ENCODE data around the gene ANKRD37. TPM values are rescaled to one million over a fixed set of nuclear protein-coding genes. Genes with fewer than 3 reads are reported as not detected.

ANKRD37 gene
- total RNA-seq, 2 donors from 2014 or later: 5.5 to 13.8 TPM

DNA sequence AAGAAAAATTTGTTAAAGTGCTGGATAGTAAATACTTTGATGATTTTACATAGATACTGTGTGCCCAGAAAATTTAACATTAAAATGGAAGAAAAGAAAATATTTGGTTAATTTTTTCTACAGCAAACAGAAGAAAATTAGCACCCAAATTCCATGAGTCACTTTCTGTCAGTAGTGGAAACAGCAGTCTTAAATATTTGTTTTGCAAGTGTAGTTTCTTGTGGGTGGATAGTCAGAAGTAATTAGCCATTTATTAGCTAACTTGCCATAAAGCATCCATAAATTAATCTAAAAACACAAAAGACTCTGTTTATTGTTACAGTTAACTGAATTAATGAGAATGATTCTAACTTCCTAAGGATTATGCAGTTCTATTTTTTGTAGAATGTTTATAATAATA is 38.8 kb downstream of the ANKRD37 start:
- no peak for DNase-seq (ENCODE audit: low spot score)
- TF ChIP-seq, protein P1, sequence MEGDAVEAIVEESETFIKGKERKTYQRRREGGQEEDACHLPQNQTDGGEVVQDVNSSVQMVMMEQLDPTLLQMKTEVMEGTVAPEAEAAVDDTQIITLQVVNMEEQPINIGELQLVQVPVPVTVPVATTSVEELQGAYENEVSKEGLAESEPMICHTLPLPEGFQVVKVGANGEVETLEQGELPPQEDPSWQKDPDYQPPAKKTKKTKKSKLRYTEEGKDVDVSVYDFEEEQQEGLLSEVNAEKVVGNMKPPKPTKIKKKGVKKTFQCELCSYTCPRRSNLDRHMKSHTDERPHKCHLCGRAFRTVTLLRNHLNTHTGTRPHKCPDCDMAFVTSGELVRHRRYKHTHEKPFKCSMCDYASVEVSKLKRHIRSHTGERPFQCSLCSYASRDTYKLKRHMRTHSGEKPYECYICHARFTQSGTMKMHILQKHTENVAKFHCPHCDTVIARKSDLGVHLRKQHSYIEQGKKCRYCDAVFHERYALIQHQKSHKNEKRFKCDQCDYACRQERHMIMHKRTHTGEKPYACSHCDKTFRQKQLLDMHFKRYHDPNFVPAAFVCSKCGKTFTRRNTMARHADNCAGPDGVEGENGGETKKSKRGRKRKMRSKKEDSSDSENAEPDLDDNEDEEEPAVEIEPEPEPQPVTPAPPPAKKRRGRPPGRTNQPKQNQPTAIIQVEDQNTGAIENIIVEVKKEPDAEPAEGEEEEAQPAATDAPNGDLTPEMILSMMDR (IDR thresholded peaks at IDR 0.05): no peak
- Histone ChIP-seq H3K9me3 (no peaks in the 10 kb centered on the region), H3K4me3 (no peak overlapping the region), H3K4me1 (no peaks in the 10 kb centered on the region), H3K27ac (no peak overlapping the region), H3K27me3 (no peaks in the 10 kb centered on the region), H3K36me3 (no peaks in the 10 kb centered on the region)

DNA sequence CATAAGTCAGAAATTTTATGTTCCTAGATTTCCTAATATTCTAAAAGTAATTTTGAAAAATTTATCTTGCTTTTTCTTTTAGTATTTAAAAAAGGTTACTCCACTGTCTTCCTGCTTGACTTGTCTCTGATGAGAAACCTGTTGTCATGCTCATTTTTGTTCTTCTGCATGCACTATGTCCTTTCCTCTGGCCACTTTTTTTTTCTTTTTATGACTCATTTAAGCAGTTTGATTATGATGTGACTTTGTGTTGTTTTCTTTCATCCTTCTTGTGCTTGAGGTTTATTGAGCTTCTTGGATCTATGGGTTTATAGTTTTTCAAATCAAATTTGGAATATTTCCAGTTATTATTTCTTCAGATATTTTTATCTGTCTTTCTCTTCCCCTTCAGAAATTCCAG is 41.2 kb downstream of the ANKRD37 start:
- TF ChIP-seq, protein P1 (IDR thresholded peaks at IDR 0.05): no peak
- H3K9me3 ChIP-seq: no peaks in the 10 kb centered on the region
- no peak for DNase-seq (ENCODE audit: low spot score)
- no peaks in the 10 kb centered on the region for H3K4me1 ChIP-seq
- H3K4me3 ChIP-seq: no peak overlapping the region
- no peaks in the 10 kb centered on the region for H3K27me3 ChIP-seq
- no peaks in the 10 kb centered on the region for H3K36me3 ChIP-seq
- H3K27ac ChIP-seq: no peak overlapping the region

DNA sequence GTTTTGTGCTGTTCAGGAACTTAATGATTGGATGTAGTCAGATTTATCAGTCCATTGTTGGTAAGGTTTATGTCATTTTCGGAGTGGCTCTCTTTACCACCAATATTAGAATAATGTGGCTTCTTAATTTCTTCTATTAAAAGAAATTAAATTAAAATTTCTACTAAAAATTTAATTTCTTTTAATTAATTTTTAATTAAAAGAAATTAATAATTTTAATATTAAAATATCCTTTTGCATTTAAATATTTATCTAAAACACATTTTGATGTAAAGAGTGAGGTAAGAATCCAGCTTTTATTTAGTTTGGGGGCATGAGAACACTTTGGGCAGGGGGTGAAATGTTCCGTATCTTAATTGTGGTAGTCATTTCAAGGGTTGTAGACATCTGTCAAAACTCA is 44.8 kb downstream of the ANKRD37 start:
- Histone ChIP-seq H3K27me3 (no peaks in the 10 kb centered on the region), H3K27ac (no peak overlapping the region), H3K4me1 (no peaks in the 10 kb centered on the region), H3K9me3 (no peaks in the 10 kb centered on the region), H3K4me3 (no peak overlapping the region), H3K36me3 (no peaks in the 10 kb centered on the region)
- no peak for DNase-seq (ENCODE audit: low spot score)
- TF ChIP-seq, protein P1 (IDR thresholded peaks at IDR 0.05): no peak

DNA sequence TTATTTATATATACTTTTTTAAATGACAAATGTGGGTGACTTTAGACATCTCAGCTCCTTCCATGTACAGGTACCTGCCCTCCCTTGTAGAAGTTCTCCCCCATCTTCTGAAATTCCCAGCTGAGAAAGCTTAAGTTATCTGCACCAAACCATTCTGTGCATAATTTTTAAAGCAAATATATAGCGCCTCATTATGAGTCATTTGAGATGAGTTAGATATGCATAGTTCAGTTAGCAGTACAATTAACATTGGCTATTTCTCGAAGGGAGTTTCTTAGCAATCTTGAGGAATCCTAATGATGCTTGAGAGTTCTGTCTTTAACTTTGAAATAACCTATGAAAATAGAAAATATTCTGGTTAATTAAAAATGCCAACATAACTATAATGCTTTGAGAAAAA is 48.6 kb downstream of the ANKRD37 start:
- Histone ChIP-seq H3K36me3 (no peaks in the 10 kb centered on the region), H3K4me1 (no peaks in the 10 kb centered on the region), H3K4me3 (no peak overlapping the region), H3K27me3 (no peaks in the 10 kb centered on the region), H3K9me3 (no peaks in the 10 kb centered on the region), H3K27ac (no peak overlapping the region)
- no peak for DNase-seq (ENCODE audit: low spot score)
- TF ChIP-seq, protein P1 (IDR thresholded peaks at IDR 0.05): no peak

Other genes with a start within 250 kb of the ANKRD37 start
- 10 to 100 TPM; 14.1 to 15.1 TPM for gene CFAP97, start 192.8 kb upstream of the ANKRD37 start, total RNA-seq
- gene SNX25, start 187.2 kb upstream of the ANKRD37 start, total RNA-seq: 10 to 100 TPM; 13.2 to 16.8 TPM
- gene LRP2BP, start 917 bp upstream of the ANKRD37 start, total RNA-seq: 1 to 10 TPM in 1 of 2 donors, under 1 TPM in 1; 0.79 to 1.3 TPM
- gene UFSP2, start 29.1 kb downstream of the ANKRD37 start, total RNA-seq: 10 to 100 TPM; 28.6 to 35.1 TPM
- 1 to 10 TPM; 1.7 to 3.9 TPM for gene CCDC110, start 74.9 kb downstream of the ANKRD37 start, total RNA-seq
- 100 to 1,000 TPM; 476 to 783 TPM for gene PDLIM3, start 138.7 kb downstream of the ANKRD37 start, total RNA-seq

Data from right atrium auricular region (tissue), 2 donors.